ENCODE measurements around the gene COMMD4.
"Not testable (repeated sequence)": the region's sequence is repeated elsewhere in the genome, so short reads cannot be mapped to it uniquely, and the experiment has no call there.

COMMD4 gene

DNA sequence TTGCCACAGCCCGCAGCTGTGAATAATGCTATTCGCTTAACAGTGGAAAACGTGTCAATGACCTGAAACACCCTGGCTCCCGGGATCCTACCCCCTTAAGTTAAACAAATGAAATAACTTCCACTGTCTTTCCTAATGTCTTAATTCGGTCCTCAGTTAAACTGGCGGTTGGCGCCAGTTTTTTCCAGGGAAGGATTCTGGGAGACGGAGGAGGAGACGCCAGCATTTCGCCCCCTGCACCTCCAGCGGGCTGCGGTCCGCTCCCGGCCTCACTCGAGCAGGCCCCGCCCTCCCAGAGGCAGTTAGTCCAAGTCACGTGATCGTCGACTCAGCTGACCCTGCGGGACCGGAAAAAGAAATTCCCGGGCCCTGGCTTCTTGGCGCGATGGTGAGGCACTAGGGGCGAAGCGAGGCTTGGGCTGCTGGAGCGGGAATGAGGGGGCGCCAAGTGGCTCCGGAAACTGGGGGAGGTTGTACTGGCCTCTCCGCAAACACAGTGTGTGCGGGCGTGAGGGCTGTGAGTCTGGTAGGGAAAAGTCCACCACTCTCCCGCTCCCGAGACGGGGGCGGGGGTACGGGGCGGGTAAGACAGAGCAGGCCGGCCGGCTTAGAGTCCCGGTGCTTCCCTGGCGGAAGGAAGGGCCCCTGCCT is at the start of gene COMMD4:
COMMD4 (plus strand) TSS at position 359 of the 651 bp plus-strand sequence; CDS start at position 386, 27 bp downstream.
- peak; percentile 51 to 52 for DNase-seq

DNA sequence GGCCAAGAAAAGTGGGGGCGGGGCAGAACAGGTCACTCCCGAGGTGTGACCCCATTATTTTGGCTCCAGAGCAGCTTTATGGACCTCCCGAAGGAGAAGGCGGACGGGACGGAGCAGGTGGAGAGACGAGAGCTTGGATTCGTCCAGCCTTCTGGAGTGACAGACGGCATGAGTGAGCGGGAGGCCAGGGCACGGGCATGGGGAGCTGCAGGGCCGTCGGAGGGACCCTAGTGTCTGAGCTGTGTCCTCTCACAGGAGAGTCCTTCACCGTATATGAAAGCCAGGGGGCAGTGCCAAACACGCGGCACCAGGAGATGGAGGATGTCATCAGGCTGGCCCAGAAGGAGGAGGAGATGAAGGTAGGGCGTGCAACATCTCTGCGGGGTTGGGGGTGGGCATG is 42.2 kb upstream of the COMMD4 start:
- not testable (repeated sequence) for DNase-seq

DNA sequence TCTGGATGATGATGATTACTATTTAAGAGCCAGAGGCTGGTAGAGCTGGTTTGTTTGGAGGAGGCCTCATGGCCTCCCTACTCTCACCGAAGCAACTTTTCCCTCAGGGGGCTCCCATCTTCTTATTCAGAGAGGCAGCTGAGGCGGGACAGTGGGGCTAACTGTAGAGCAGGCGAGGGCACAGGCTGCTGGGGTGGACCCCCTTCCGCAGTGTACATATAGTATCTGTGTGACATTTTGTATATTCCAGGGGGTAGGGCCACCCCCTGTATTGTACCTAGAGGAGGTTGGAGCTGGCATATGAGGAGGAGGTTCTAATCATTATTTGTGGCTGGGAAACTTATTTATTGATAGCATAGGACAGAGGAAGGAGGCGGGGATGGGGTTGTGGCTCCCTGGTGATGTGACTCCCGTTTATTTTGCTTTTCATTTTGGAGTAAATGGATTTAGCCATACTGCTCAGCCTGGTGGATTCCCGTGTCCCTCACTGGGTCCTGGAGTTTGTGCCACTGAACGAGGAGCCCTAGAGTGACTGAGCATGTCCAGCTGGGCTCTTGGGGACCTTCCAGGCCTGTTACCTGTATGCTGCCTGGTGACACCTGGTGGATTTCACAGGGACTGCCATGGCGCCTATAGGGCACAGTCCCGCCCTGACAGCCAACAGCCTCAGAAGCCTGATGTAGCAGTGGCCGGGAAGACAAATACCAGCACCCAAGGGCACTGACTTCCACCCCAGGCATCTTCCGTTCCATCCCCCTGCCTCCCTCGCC is 37.1 kb upstream of the COMMD4 start:
- DNase-seq = not testable (repeated sequence)

- DNase-seq = peak; percentile 56 to 58
Observed at GRCh38 chr15:75299311-75299688, 36.6 kb upstream of the COMMD4 start.

DNA sequence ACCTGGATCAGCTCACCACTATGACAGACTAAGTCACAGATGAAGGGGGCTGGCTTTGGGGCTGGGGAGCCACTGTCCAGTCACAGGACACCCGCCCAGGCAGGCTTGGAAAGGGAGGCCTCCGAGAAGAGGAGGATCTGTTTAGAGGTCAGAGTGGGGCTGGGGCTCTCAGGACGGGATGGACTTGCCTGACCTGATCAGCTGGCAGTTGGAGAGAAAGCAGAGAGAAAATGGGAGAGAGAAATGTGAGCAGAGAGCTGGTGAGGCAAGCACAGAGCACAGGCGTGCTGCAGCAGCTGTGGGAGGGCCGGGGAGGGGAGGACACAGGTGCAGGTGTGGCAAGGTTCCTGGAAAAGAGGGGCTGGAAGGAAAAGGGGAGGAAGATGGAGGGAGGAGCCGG is 35.8 kb upstream of the COMMD4 start:
- not testable (repeated sequence) for DNase-seq

- no peak for DNase-seq
Observed at GRCh38 chr15:75302318-75302717, 33.5 kb upstream of the COMMD4 start.

- DNase-seq = not testable (repeated sequence)
Observed at GRCh38 chr15:75302753-75303152, 33.1 kb upstream of the COMMD4 start.

- no peak for DNase-seq
Observed at GRCh38 chr15:75306188-75306587, 29.7 kb upstream of the COMMD4 start.

DNA sequence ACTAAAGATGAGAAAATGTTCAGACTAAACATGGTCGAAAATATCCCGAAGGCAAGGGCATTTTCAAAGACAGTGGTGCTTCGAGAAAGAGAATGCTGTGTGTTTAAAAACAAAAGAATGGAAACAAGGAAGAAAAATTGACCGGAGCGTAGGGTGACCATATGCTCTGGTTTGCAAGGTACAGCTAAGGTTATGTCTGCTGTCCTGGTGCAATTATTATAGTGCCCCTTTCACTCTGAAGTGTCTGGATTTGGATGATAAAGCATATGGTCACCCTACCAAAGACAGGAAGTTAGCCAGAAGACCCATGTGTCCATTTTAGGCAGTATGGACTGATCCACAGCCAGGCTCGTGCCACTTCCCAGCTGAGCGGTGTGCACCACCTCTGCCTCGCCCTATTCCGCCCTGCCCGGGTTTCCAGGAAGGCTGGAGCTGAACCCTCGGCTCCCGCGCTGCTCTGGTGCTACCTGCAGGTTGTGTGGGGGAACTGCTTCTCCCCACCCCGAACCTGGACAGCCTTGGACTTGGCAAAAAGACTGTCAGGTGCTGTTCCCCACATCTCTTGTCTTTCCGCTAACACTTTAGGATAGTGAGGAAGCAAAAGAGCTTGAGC is 28.0 kb upstream of the COMMD4 start:
- peak in 1 of 2 experiments; percentile 2 for DNase-seq

- no peak for DNase-seq
Observed at GRCh38 chr15:75309711-75310110, 26.2 kb upstream of the COMMD4 start.

DNA sequence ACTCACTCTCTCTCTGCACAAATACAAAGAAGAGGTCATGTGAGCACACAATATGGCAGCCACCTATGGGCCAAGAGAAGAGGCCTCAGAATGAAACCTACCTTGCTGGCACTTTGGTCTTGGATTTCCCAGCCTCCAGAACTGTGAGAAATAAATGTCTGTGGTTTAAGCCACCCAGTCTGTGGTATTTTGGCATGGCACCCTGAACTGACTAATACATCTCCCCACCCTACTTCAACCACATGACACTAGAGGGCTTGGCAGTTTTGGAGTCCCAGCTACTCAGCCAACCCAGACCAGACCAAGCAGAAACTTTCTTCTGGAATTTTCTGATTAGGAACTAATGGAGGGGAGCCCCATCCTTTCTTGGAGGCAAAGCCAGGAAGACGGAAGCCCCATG is 23.3 kb upstream of the COMMD4 start:
- DNase-seq = not testable (repeated sequence)

GRCh38 chr15:75313116-75313845 is 22.6 kb upstream of the COMMD4 start:
- DNase-seq = no peak

- no peak for DNase-seq
Observed at GRCh38 chr15:75314552-75315290, 21.1 kb upstream of the COMMD4 start.

DNA sequence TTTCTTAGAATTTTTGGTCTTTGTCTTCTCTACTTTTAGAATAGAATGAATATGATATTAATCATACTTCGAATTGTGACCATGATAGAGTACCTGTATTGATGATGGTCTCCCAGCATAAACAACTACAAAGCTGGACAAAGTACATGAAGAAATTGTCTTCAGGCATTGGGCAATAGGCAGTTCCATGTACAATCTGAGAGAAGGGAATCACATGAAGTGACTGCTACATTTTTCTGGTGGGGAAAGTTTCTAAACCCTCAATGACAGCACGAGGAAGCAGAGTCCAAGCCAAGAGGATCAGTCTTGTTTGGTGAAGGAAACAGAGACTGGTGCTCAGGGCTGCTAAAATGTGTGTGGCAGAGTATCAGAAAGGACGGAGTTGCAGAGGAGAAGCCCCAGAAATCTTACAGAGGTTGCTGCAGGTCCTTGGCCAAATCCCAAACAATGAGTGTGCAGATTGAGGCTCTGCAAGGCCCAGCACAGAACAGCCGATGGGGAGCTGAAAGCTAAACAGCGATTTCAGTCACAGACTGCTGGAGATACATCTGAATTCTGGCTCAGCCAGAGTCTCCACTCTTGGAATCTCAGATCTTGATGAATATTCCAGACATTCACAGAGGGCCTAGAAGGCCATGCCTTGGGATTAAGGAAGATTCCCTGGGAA is 16.5 kb upstream of the COMMD4 start:
- not testable (repeated sequence) for DNase-seq

- DNase-seq = no peak
Observed at GRCh38 chr15:75321711-75322110, 14.2 kb upstream of the COMMD4 start.

DNA sequence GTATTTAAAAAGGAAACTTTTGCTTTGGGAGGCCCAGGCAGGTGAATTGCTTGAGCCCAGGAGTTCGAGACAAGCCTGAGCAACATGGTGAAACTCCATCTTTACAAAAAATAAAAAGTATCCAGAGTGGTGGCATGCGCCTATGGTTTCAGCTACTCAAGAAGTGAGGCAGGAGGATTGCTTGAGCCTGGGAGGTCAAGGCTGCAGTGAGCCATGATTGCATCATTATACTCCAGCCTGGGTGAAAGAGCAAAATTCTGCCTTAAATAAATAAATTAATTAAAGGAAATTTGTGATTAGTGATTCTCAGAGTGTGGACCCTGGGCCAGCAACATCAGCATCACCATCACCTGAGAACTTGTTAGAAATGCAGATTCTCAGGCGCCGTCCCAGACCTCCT is 9.9 kb upstream of the COMMD4 start:
- DNase-seq = no peak

GRCh38 chr15:75327005-75327404 is 8.9 kb upstream of the COMMD4 start:
- no peak for DNase-seq

DNA sequence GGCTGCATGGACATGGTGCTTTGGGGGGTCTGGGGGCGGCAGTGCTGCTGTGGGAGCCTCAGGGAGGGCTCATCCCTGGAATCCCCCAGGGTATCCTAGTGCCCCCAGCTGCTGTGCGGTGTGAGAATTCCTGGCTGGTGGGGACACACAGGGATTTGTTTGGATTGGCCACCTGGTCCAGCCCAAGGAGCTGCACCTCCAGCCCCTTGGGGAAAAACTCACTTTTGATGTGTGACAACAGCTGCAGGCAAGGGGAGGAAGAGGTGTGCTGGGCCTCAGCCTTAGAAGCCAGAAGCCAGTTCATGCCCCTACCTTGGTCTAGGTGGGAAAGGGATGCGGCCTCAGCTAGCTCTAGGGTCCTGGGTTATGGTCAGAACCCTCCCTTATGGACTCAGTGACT is 8.4 kb upstream of the COMMD4 start:
- no peak for DNase-seq

DNA sequence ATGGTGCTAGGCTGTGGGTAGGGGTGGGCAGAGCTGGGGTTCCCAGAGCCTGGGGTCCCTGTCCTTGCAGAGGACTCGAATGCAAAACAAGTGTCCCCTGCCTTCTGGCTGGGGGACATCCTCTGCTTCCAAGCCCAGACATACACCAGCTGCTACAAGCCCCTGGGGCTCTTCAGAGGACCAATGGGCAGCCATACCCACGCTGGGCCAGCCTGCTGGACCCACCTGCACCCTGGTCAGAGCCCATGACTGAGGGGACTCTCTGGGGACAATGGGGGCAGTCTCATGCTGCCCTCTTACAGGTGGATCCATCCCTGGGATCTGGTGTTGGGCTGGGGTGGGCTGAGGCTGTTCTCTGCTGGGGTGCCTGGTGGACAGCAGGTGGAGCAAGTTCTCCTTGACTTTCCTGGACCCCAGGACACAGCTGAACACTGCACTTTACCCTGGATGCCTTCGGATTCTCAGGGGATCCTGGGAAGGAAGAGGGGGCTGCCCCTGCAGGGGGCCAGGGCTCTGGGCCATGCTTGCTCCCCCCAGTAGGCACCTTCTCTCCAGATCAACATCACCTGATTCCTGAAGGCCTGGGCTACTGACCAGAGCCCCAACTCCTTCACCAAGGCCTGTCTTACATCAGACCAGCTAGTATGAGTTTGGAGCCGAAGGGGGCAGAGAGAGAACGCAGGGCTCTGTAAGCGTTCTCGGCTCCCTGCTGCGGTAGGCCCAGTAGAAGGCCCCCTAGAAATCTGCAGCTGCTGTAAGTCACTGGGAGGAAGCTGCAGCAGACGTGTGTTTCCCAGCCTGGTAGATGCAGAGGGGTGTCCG is 7.2 kb upstream of the COMMD4 start:
- no peak for DNase-seq

GRCh38 chr15:75329571-75329970 is 6.3 kb upstream of the COMMD4 start:
- no peak for DNase-seq

DNA sequence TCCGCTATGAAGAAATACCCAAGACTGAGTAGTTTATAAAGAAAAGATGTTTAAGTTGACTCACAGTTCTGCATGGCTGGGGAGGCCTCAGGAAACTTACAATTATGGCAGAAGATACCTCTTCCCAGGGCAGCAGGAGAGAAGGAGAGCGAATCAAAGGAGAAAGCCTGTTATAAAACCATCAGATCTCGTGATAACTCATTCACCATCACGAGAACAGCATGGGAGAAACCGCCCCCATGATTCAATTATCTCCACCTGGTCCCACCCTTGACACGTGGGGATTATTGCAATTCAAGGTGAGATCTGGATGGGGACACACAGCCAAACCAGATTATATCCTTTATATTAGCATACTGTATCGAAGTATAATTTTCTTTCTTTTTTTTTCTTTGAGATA is 3.8 kb upstream of the COMMD4 start:
- DNase-seq = not testable (repeated sequence)
